SK-N-SH (cell line): Measurements from ENCODE around the gene ATP11B.

Source experiments
- CHD2 ChIP-seq: fragments of 150-350 bp; IDR thresholded peaks from 2 replicates; pipeline ENCODE4 v1.6.1; 2018; ENCODE audit warnings: low read length; ENCODE audit not compliant: partially characterized antibody
- EZH2phosphoT487 ChIP-seq: fragments of 200-600 bp; sonication (generic); IDR thresholded peaks from 2 replicates; pipeline ENCODE4 v1.6.1; 2017; ENCODE audit warnings: low read depth, mixed run types, mild to moderate bottlenecking, antibody characterized with exemption, moderate library complexity, borderline replicate concordance
- JUND ChIP-seq: IDR thresholded peaks from 2 replicates; pipeline ENCODE4 v1.4.0; 2012
- POLR2AphosphoS5 ChIP-seq: IDR thresholded peaks from 2 replicates; pipeline ENCODE4 v1.6.1; 2012; ENCODE audit warnings: low read depth, low read length
- RAD21 ChIP-seq: IDR thresholded peaks from 2 replicates; pipeline ENCODE4 v1.6.1; 2012; ENCODE audit warnings: mild to moderate bottlenecking, low read length
- TAF1 ChIP-seq: IDR thresholded peaks from 2 replicates; pipeline ENCODE4 v1.6.1; 2012; ENCODE audit warnings: low read depth, mild to moderate bottlenecking, low read length, moderate library complexity, borderline replicate concordance
- YY1 ChIP-seq: IDR thresholded peaks from 2 replicates; pipeline ENCODE4 v1.4.0; 2012; ENCODE audit warnings: low read depth, mild to moderate bottlenecking
- TF ChIP-seq, protein P1 (sequence below): fragments of 200-600 bp; sonication (generic); IDR thresholded peaks from 2 replicates; pipeline ENCODE4 v1.6.1; 2017; ENCODE audit warnings: antibody characterized with exemption, mild to moderate bottlenecking, moderate library complexity
- TF ChIP-seq, protein P2 (sequence below): fragments of 150-350 bp; IDR thresholded peaks from 2 replicates; pipeline ENCODE4 v1.6.1; 2017; ENCODE audit warnings: antibody characterized with exemption, low read length, low read depth, borderline replicate concordance
- TF ChIP-seq, protein P3 (sequence below): IDR thresholded peaks from 2 replicates; pipeline ENCODE4 v1.4.0; 2012; ENCODE audit warnings: low read depth
- TF ChIP-seq, protein P4 (sequence below): IDR thresholded peaks from 2 replicates; pipeline ENCODE4; 2012

DNA sequence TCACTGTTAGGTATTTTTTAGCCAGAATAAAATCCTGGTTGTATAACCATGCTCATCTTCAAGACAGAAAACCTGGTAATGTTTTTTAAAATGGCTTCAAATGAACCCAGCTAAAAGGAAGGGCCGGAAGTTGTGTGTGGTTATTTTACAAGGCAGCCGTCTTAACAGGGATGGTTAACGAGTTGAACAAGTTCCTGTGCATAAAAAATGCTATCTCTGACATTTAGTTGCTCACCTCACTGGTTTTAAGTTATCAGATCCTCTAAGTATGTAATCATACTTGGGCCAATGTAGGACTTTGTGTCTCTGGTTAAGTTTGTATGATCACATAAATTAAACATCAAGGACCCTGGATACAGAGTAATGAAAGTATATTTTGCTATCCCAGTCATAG, 2.1 kb downstream of the ATP11B start:
- TF ChIP-seq, protein P1, sequence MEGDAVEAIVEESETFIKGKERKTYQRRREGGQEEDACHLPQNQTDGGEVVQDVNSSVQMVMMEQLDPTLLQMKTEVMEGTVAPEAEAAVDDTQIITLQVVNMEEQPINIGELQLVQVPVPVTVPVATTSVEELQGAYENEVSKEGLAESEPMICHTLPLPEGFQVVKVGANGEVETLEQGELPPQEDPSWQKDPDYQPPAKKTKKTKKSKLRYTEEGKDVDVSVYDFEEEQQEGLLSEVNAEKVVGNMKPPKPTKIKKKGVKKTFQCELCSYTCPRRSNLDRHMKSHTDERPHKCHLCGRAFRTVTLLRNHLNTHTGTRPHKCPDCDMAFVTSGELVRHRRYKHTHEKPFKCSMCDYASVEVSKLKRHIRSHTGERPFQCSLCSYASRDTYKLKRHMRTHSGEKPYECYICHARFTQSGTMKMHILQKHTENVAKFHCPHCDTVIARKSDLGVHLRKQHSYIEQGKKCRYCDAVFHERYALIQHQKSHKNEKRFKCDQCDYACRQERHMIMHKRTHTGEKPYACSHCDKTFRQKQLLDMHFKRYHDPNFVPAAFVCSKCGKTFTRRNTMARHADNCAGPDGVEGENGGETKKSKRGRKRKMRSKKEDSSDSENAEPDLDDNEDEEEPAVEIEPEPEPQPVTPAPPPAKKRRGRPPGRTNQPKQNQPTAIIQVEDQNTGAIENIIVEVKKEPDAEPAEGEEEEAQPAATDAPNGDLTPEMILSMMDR = no peak
- TF ChIP-seq TAF1 = no peak
- no peak for TF ChIP-seq CHD2
- TF ChIP-seq, protein P2, sequence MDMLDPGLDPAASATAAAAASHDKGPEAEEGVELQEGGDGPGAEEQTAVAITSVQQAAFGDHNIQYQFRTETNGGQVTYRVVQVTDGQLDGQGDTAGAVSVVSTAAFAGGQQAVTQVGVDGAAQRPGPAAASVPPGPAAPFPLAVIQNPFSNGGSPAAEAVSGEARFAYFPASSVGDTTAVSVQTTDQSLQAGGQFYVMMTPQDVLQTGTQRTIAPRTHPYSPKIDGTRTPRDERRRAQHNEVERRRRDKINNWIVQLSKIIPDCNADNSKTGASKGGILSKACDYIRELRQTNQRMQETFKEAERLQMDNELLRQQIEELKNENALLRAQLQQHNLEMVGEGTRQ = no peak
- TF ChIP-seq RAD21 = no peak
- no peak for TF ChIP-seq JUND
- no peak for TF ChIP-seq EZH2phosphoT487
- no peak for TF ChIP-seq YY1
- TF ChIP-seq, protein P3, sequence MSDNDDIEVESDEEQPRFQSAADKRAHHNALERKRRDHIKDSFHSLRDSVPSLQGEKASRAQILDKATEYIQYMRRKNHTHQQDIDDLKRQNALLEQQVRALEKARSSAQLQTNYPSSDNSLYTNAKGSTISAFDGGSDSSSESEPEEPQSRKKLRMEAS = no peak
- TF ChIP-seq, protein P4, sequence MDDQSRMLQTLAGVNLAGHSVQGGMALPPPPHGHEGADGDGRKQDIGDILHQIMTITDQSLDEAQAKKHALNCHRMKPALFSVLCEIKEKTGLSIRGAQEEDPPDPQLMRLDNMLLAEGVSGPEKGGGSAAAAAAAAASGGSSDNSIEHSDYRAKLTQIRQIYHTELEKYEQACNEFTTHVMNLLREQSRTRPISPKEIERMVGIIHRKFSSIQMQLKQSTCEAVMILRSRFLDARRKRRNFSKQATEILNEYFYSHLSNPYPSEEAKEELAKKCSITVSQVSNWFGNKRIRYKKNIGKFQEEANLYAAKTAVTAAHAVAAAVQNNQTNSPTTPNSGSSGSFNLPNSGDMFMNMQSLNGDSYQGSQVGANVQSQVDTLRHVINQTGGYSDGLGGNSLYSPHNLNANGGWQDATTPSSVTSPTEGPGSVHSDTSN = no peak
- TF ChIP-seq POLR2AphosphoS5 = no peak
